Activated naive CD4-positive, alpha-beta T cell treated with anti-CD3 and anti-CD28 coated beads, Interleukin-2, amount 10 ng/mL, durations not matched to agents 7 days and 5 days (primary cell): ENCODE measurements around the gene BEX1.
"Not testable (repeated sequence)": the region's sequence is repeated elsewhere in the genome, so short reads cannot be mapped to it uniquely, and the experiment has no call there.

Source experiments
- CTCF ChIA-PET: fragments of 350-600 bp; sonication (Branson Sonifier 250); formaldehyde crosslinking; loops from one replicate; lab custom pipeline; 2021; ENCODE audit warnings: antibody characterized with exemption; lab: Charles Lee
- DNase-seq: peaks from one replicate; pipeline ENCODE4 v3.0.0-alpha.2; 2020
- H3K27ac Mint-ChIP-seq: one replicate; pipeline ENCODE4 v1.8.0; 2021; ENCODE audit warnings: mild to moderate bottlenecking, moderate library complexity, mixed read lengths
- H3K27me3 Mint-ChIP-seq: one replicate; pipeline ENCODE4 v1.8.0; 2021; ENCODE audit warnings: mild to moderate bottlenecking, mixed read lengths
- H3K36me3 Mint-ChIP-seq: one replicate; pipeline ENCODE4 v1.8.0; 2021; ENCODE audit warnings: mixed read lengths
- H3K4me1 Mint-ChIP-seq: one replicate; pipeline ENCODE4 v1.8.0; 2021; ENCODE audit warnings: mixed read lengths
- H3K4me3 Mint-ChIP-seq: one replicate; pipeline ENCODE4 v1.8.0; 2021; ENCODE audit warnings: mild to moderate bottlenecking, moderate library complexity, mixed read lengths
- H3K9me3 Mint-ChIP-seq: one replicate; pipeline ENCODE4 v1.8.0; 2021; ENCODE audit warnings: mixed read lengths

BEX1 gene

GRCh38 chrX:103063918-103064434 is at the start of gene BEX1:
TSS of gene BEX1 (minus strand) at chrX:103064171. CDS start at chrX:103063274, 897 bp downstream.
- DNase-seq = peak; percentile 23
- CTCF ChIA-PET = no interaction called here

GRCh38 chrX:103109497-103109896 is 45.5 kb upstream of the BEX1 start:
- H3K27me3 Mint-ChIP-seq, H3K4me3 Mint-ChIP-seq, DNase-seq, H3K36me3 Mint-ChIP-seq, H3K9me3 Mint-ChIP-seq, H3K27ac Mint-ChIP-seq, CTCF ChIA-PET, H3K4me1 Mint-ChIP-seq: not testable (repeated sequence)

More at GRCh38 chrX:103063918-103064434, at the start of gene BEX1:
- Mint-ChIP-seq H3K4me3 (no peak within 1 kb of the TSS), H3K27ac (no peak within 1 kb of the TSS), H3K27me3 (peaks cover 24% of the 10 kb centered on the region), H3K36me3 (no peaks in the 10 kb centered on the region), H3K4me1 (peaks cover 2% of the 10 kb centered on the region), H3K9me3 (no peaks in the 10 kb centered on the region)

- H3K4me3 Mint-ChIP-seq = no peak overlapping the region
- peaks cover 7% of the 10 kb centered on the region for H3K9me3 Mint-ChIP-seq
- DNase-seq = no peak
- CTCF ChIA-PET = no interaction called here
- no peak overlapping the region for H3K27ac Mint-ChIP-seq
- no peaks in the 10 kb centered on the region for H3K36me3 Mint-ChIP-seq
- no peaks in the 10 kb centered on the region for H3K27me3 Mint-ChIP-seq
- no peaks in the 10 kb centered on the region for H3K4me1 Mint-ChIP-seq
These were observed 43.9 kb upstream of the BEX1 start for GRCh38 chrX:103107836-103108235.

- H3K4me3 Mint-ChIP-seq, H3K27ac Mint-ChIP-seq, H3K36me3 Mint-ChIP-seq, DNase-seq, CTCF ChIA-PET, H3K4me1 Mint-ChIP-seq, H3K9me3 Mint-ChIP-seq, H3K27me3 Mint-ChIP-seq: not testable (repeated sequence)
These were observed 43.3 kb upstream of the BEX1 start for GRCh38 chrX:103107227-103107737.

- H3K36me3 Mint-ChIP-seq, CTCF ChIA-PET, H3K4me3 Mint-ChIP-seq, H3K27me3 Mint-ChIP-seq, H3K4me1 Mint-ChIP-seq, DNase-seq, H3K27ac Mint-ChIP-seq, H3K9me3 Mint-ChIP-seq: not testable (repeated sequence)
These were observed 40.4 kb upstream of the BEX1 start for GRCh38 chrX:103104370-103104769.

- H3K27ac Mint-ChIP-seq, H3K4me3 Mint-ChIP-seq, CTCF ChIA-PET, DNase-seq, H3K9me3 Mint-ChIP-seq, H3K36me3 Mint-ChIP-seq, H3K4me1 Mint-ChIP-seq, H3K27me3 Mint-ChIP-seq: not testable (repeated sequence)
These were observed 39.9 kb upstream of the BEX1 start for GRCh38 chrX:103103866-103104265.

- no peaks in the 10 kb centered on the region for H3K27me3 Mint-ChIP-seq
- H3K9me3 Mint-ChIP-seq = peaks cover 2% of the 10 kb centered on the region
- H3K4me1 Mint-ChIP-seq = no peaks in the 10 kb centered on the region
- CTCF ChIA-PET = no interaction called here
- H3K4me3 Mint-ChIP-seq = no peak overlapping the region
- no peaks in the 10 kb centered on the region for H3K36me3 Mint-ChIP-seq
- DNase-seq = no peak
- no peak overlapping the region for H3K27ac Mint-ChIP-seq
These were observed 37.5 kb upstream of the BEX1 start for GRCh38 chrX:103101299-103102042.

GRCh38 chrX:103100484-103100883 is 36.5 kb upstream of the BEX1 start:
- H3K27me3 Mint-ChIP-seq = no peaks in the 10 kb centered on the region
- no peaks in the 10 kb centered on the region for H3K9me3 Mint-ChIP-seq
- H3K4me3 Mint-ChIP-seq = no peak overlapping the region
- H3K4me1 Mint-ChIP-seq = no peaks in the 10 kb centered on the region
- CTCF ChIA-PET = no interaction called here
- DNase-seq = no peak
- no peaks in the 10 kb centered on the region for H3K36me3 Mint-ChIP-seq
- H3K27ac Mint-ChIP-seq = no peak overlapping the region

- no peak overlapping the region for H3K4me3 Mint-ChIP-seq
- H3K4me1 Mint-ChIP-seq = no peaks in the 10 kb centered on the region
- H3K36me3 Mint-ChIP-seq = no peaks in the 10 kb centered on the region
- no peaks in the 10 kb centered on the region for H3K9me3 Mint-ChIP-seq
- no peak overlapping the region for H3K27ac Mint-ChIP-seq
- DNase-seq = no peak
- H3K27me3 Mint-ChIP-seq = no peaks in the 10 kb centered on the region
- CTCF ChIA-PET = no interaction called here
These were observed 35.7 kb upstream of the BEX1 start for GRCh38 chrX:103099691-103100090.

- no peaks in the 10 kb centered on the region for H3K27me3 Mint-ChIP-seq
- CTCF ChIA-PET = no interaction called here
- no peak overlapping the region for H3K4me3 Mint-ChIP-seq
- H3K27ac Mint-ChIP-seq = no peak overlapping the region
- no peaks in the 10 kb centered on the region for H3K4me1 Mint-ChIP-seq
- no peaks in the 10 kb centered on the region for H3K36me3 Mint-ChIP-seq
- H3K9me3 Mint-ChIP-seq = no peaks in the 10 kb centered on the region
- DNase-seq = no peak
These were observed 34.5 kb upstream of the BEX1 start for GRCh38 chrX:103098488-103098887.

- CTCF ChIA-PET = no interaction called here
- Mint-ChIP-seq H3K4me1 (no peaks in the 10 kb centered on the region), H3K27me3 (no peaks in the 10 kb centered on the region)
These were observed 29.0 kb upstream of the BEX1 start, which contains the start of gene NXF3 for GRCh38 chrX:103092942-103093341. TSS of gene NXF3 (minus strand) at chrX:103093143. CDS start at chrX:103093023, 120 bp downstream.

GRCh38 chrX:103081051-103081450 is 17.1 kb upstream of the BEX1 start:
- Mint-ChIP-seq H3K36me3 (no peaks in the 10 kb centered on the region), H3K27ac (no peak overlapping the region), H3K27me3 (no peaks in the 10 kb centered on the region), H3K9me3 (no peaks in the 10 kb centered on the region), H3K4me1 (no peaks in the 10 kb centered on the region), H3K4me3 (no peak overlapping the region)
- DNase-seq = no peak
- CTCF ChIA-PET = no interaction called here

More at GRCh38 chrX:103092942-103093341, 29.0 kb upstream of the BEX1 start, which contains the start of gene NXF3:
- H3K36me3 Mint-ChIP-seq = no peaks in the 10 kb centered on the region
- H3K27ac Mint-ChIP-seq = no peak within 1 kb of the TSS
- H3K4me3 Mint-ChIP-seq = no peak within 1 kb of the TSS
- no peak for DNase-seq
- H3K9me3 Mint-ChIP-seq = no peaks in the 10 kb centered on the region

GRCh38 chrX:103073467-103073866 is 9.5 kb upstream of the BEX1 start:
- Mint-ChIP-seq H3K9me3 (no peaks in the 10 kb centered on the region), H3K4me3 (no peak overlapping the region), H3K4me1 (no peaks in the 10 kb centered on the region), H3K27me3 (no peaks in the 10 kb centered on the region), H3K27ac (no peak overlapping the region), H3K36me3 (no peaks in the 10 kb centered on the region)
- DNase-seq = no peak
- CTCF ChIA-PET = no interaction called here

GRCh38 chrX:103066606-103067005 is 2.6 kb upstream of the BEX1 start:
- no peaks in the 10 kb centered on the region for H3K9me3 Mint-ChIP-seq
- no peak for DNase-seq

GRCh38 chrX:103063191-103063845 is 653 bp downstream of the BEX1 start:
- peaks cover 24% of the 10 kb centered on the region for H3K27me3 Mint-ChIP-seq
- H3K4me1 Mint-ChIP-seq = peaks cover 2% of the 10 kb centered on the region
- no peak for DNase-seq
- no peaks in the 10 kb centered on the region for H3K36me3 Mint-ChIP-seq
- H3K27ac Mint-ChIP-seq = no peak overlapping the region
- CTCF ChIA-PET = no interaction called here
- no peaks in the 10 kb centered on the region for H3K9me3 Mint-ChIP-seq
- H3K4me3 Mint-ChIP-seq = no peak overlapping the region

More at GRCh38 chrX:103066606-103067005, 2.6 kb upstream of the BEX1 start:
- peaks cover 2% of the 10 kb centered on the region for H3K4me1 Mint-ChIP-seq
- no peak overlapping the region for H3K27ac Mint-ChIP-seq
- no peaks in the 10 kb centered on the region for H3K36me3 Mint-ChIP-seq
- peaks cover 24% of the 10 kb centered on the region for H3K27me3 Mint-ChIP-seq
- CTCF ChIA-PET = no interaction called here
- no peak overlapping the region for H3K4me3 Mint-ChIP-seq
